Spleen (tissue), 11 donors: ENCODE measurements around the gene OR5M3. TPM values are rescaled to one million over a fixed set of nuclear protein-coding genes. Genes with fewer than 3 reads are reported as not detected.

Source experiments
- DNase-seq: peaks from one replicate; pipeline ENCODE4 v3.0.0-alpha.2; 2020
- H3K27ac ChIP-seq, 8 donors: fragments of 200-600 bp; sonication (generic) in 7 of 8; 1 replicate in 4 of 8; 2 replicates in 4 of 8; pipeline versions ENCODE4 v1.5.0 to v1.8.0; 2016 to 2021; ENCODE audit warnings: inconsistent platforms in 4 of 8, mild to moderate bottlenecking in 4 of 8, moderate library complexity in 1 of 8
- H3K27me3 ChIP-seq, 7 donors: fragments of 200-600 bp; sonication (generic) in 6 of 7; replicated peaks in 1 of 7; 1 replicate in 4 of 7; 2 replicates in 3 of 7; pipeline versions ENCODE4 v1.5.0 to v1.8.0; 2016 to 2021; ENCODE audit warnings: inconsistent platforms in 3 of 7, mild to moderate bottlenecking in 1 of 7
- H3K36me3 ChIP-seq, 6 donors: fragments of 200-600 bp; sonication (generic) in 5 of 6; 1 replicate in 4 of 6; 2 replicates in 2 of 6; pipeline versions ENCODE4 v1.5.0 to v1.8.0; 2016 to 2021; ENCODE audit warnings: inconsistent platforms in 2 of 6
- H3K4me1 ChIP-seq, 6 donors: fragments of 200-600 bp; sonication (generic) in 5 of 6; 1 replicate in 3 of 6; 2 replicates in 3 of 6; pipeline versions ENCODE4 v1.5.0 to v1.8.0; 2016 to 2021; ENCODE audit warnings: inconsistent platforms in 3 of 6
- H3K4me3 ChIP-seq, 8 donors: fragments of 200-600 bp; sonication (generic) in 7 of 8; 1 replicate in 4 of 8; 2 replicates in 4 of 8; pipeline versions ENCODE4 v1.5.0 to v1.8.0; 2016 to 2021; ENCODE audit warnings: inconsistent platforms in 4 of 8, mild to moderate bottlenecking in 4 of 8, moderate library complexity in 2 of 8
- H3K9me3 ChIP-seq, 8 donors: fragments of 200-600 bp; sonication (generic) in 7 of 8; 1 replicate in 4 of 8; 2 replicates in 4 of 8; pipeline versions ENCODE4 v1.5.0 to v1.8.0; 2016 to 2021; ENCODE audit warnings: inconsistent platforms in 4 of 8
- CTCF ChIP-seq, 11 experiments: fragments of 200-600 bp in 7 of 11; fragments of 450-650 bp in 4 of 11; sonication (generic) in 4 of 11; IDR thresholded peaks in 8 of 11; conservative IDR thresholded peaks in 3 of 11; 1 replicate in 7 of 11; 2 replicates in 4 of 11; pipeline versions ENCODE4 v1.4.0 to v1.8.0; 2016 to 2021; ENCODE audit warnings: antibody characterized with exemption in 11 of 11, inconsistent platforms in 4 of 11, mild to moderate bottlenecking in 1 of 11
- POLR2A ChIP-seq, 3 donors: fragments of 450-650 bp; IDR thresholded peaks; one replicate each; pipeline ENCODE4 v1.5.1; 2017; ENCODE audit warnings: antibody characterized with exemption in 3 of 3, mild to moderate bottlenecking in 1 of 3
- POLR2AphosphoS5 ChIP-seq, 3 donors: sonication (generic); formaldehyde crosslinking; IDR thresholded peaks; one replicate each; pipeline ENCODE4 v1.5.1; 2017; ENCODE audit warnings: antibody characterized with exemption in 3 of 3
- WGBS, 5 donors: extraction: QIAGEN DNeasy Blood & Tissue Kit in 3 of 5; methylation state at CpG; one replicate each; pipeline versions ENCODE4 v1.1.5 to v1.1.7; 2013 to 2018; 5-methylcytosine and 5-hydroxymethylcytosine counted together
- intact Hi-C: fragments of 100-400 bp; cut with DNase I; formaldehyde crosslinking; loops from one replicate; pipeline ENCODE4 v1.15.0; 2023; ENCODE audit warnings: low total_unique reads
- polyA plus RNA-seq, 3 donors: library from polyadenylated mRNA; stranded (reverse); fragments of 200-250 nt; gene quantifications; one replicate each; pipeline ENCODE4 v1.2.1, GENCODE V29; 2013
- total RNA-seq, 7 donors: library from RNA; depleted of rRNA in 3 of 7; stranded (reverse); fragments of >200 nt in 3 of 7; fragmentation: NEBNext Ultra II Directional in 4 of 7; extraction: Animal tissue kit (Norgen Biotek cat#: 25700) in 4 of 7; gene quantifications; one replicate each; pipeline versions ENCODE4 v1.1.0 to v1.2.1, GENCODE V29; 2016 to 2021
- donor health status: healthy with polysubstance abuse.
- donor health status: DM: no; HTN: no; CAD: no; lungs with moderate emphysema.
- donor health status: DM: no; HTN: no; CAD: no.
- donor health status: Bipolar disorder and iron deficiency.
- donor health status: healthy.
- donor health status: DM: no; HTN: no; CAD: no.
- donor health status: DM: yes; HTN: yes; CAD: no.

OR5M3 gene
- total and polyA plus RNA-seq, 10 donors = not detected

GRCh38 chr11:56497010-56497409 lies 23.9 kb upstream of the OR5M3 start:
- WGBS, 5 donors = 93 to 97% (median 96%) methylated on average over 9 to 28 of the region's 28 CpGs; no CpG with 5 or more reads in 1 of the 5 donors
- no peak overlapping the region for H3K4me3 ChIP-seq
- peak; percentile 71 for DNase-seq
- no peaks in the 10 kb centered on the region for H3K27me3 ChIP-seq
- H3K4me1 ChIP-seq = no peaks in the 10 kb centered on the region
- peaks cover 0 to 32% (median 12%) of the 10 kb centered on the region in 8 donors for H3K9me3 ChIP-seq
- H3K27ac ChIP-seq = no peak overlapping the region
- H3K36me3 ChIP-seq = no peaks in the 10 kb centered on the region
- intact Hi-C loops = no loop called here
- no peak for TF ChIP-seq POLR2A (IDR thresholded peaks at IDR 0.05)
- TF ChIP-seq POLR2AphosphoS5 (IDR thresholded peaks at IDR 0.05) = no peak
- TF ChIP-seq CTCF (IDR thresholded peaks at IDR 0.05 in 8 of 11, conservative IDR thresholded peaks at IDR 0.05 in 3 of 11) = no peak

- intact Hi-C loops = no loop called here
- peaks cover 0 to 40% (median 13%) of the 10 kb centered on the region in 8 donors for H3K9me3 ChIP-seq
- H3K27ac ChIP-seq = no peak overlapping the region
- no peaks in the 10 kb centered on the region for H3K4me1 ChIP-seq
- 75 to 88% (median 79%) methylated on average over 2 of the region's 2 CpGs for WGBS, 5 donors
- no peak for DNase-seq
- TF ChIP-seq POLR2AphosphoS5 (IDR thresholded peaks at IDR 0.05) = no peak
- TF ChIP-seq CTCF (IDR thresholded peaks at IDR 0.05 in 8 of 11, conservative IDR thresholded peaks at IDR 0.05 in 3 of 11) = no peak
- TF ChIP-seq POLR2A (IDR thresholded peaks at IDR 0.05) = no peak
- H3K4me3 ChIP-seq = no peak overlapping the region
- no peaks in the 10 kb centered on the region for H3K36me3 ChIP-seq
- no peaks in the 10 kb centered on the region for H3K27me3 ChIP-seq
Measured at GRCh38 chr11:56495117-56495516, 22.0 kb upstream of the OR5M3 start.

- 76 to 84% (median 80%) methylated on average over 7 of the region's 7 CpGs for WGBS, 5 donors
- TF ChIP-seq POLR2AphosphoS5 (IDR thresholded peaks at IDR 0.05) (no peak), POLR2A (IDR thresholded peaks at IDR 0.05) (no peak), CTCF (IDR thresholded peaks at IDR 0.05 in 8 of 11, conservative IDR thresholded peaks at IDR 0.05 in 3 of 11) (no peak)
Measured at GRCh38 chr11:56491270-56491669, 18.1 kb upstream of the OR5M3 start, which contains the start of gene OR5M8. TSS of gene OR5M8 (minus strand) at chr11:56491370. CDS start at chr11:56491370, 0 bp downstream.

GRCh38 chr11:56486801-56487200 lies 13.6 kb upstream of the OR5M3 start:
- no peak for DNase-seq
- Histone ChIP-seq H3K27ac (no peak overlapping the region), H3K4me1 (no peaks in the 10 kb centered on the region), H3K36me3 (no peaks in the 10 kb centered on the region), H3K4me3 (no peak overlapping the region), H3K9me3 (peaks cover 0 to 34% (median 11%) of the 10 kb centered on the region in 8 donors), H3K27me3 (no peaks in the 10 kb centered on the region)
- TF ChIP-seq POLR2AphosphoS5 (IDR thresholded peaks at IDR 0.05) (no peak), POLR2A (IDR thresholded peaks at IDR 0.05) (no peak), CTCF (IDR thresholded peaks at IDR 0.05 in 8 of 11, conservative IDR thresholded peaks at IDR 0.05 in 3 of 11) (no peak)
- intact Hi-C loops = no loop called here
- WGBS, 5 donors = 63 to 71% (median 64%) methylated on average over 3 of the region's 3 CpGs

More at GRCh38 chr11:56491270-56491669, 18.1 kb upstream of the OR5M3 start, which contains the start of gene OR5M8:
- Histone ChIP-seq H3K4me3 (no peak within 1 kb of the TSS), H3K27me3 (no peaks in the 10 kb centered on the region), H3K36me3 (no peaks in the 10 kb centered on the region), H3K27ac (no peak within 1 kb of the TSS), H3K9me3 (peaks cover 0 to 39% (median 11%) of the 10 kb centered on the region in 8 donors), H3K4me1 (no peaks in the 10 kb centered on the region)
- intact Hi-C loops = no loop called here
- no peak for DNase-seq
